Esophagus (tissue), 2 donors: ENCODE results near the gene OTOGL. TPM values are rescaled to one million over a fixed set of nuclear protein-coding genes. Genes with fewer than 3 reads are reported as not detected.

Experiments used
- H3K27ac ChIP-seq, 2 donors: one replicate each; pipeline ENCODE4 v1.5.1; 2013; ENCODE audit warnings: low read depth in 2 of 2, mild to moderate bottlenecking in 2 of 2, inconsistent platforms in 1 of 2, low read length in 1 of 2, moderate library complexity in 1 of 2
- H3K27me3 ChIP-seq, 2 donors: one replicate each; pipeline ENCODE4 v1.6.1; 2013; ENCODE audit warnings: low read length in 2 of 2, control low read depth in 1 of 2, mild to moderate bottlenecking in 1 of 2; ENCODE audit not compliant: insufficient read depth in 2 of 2, control insufficient read depth in 1 of 2
- H3K36me3 ChIP-seq, 2 donors: one replicate each; pipeline ENCODE4 v1.6.1; 2013; ENCODE audit warnings: low read length in 1 of 2; ENCODE audit not compliant: control insufficient read depth in 2 of 2, insufficient read depth in 2 of 2
- H3K4me1 ChIP-seq, 2 donors: one replicate each; pipeline ENCODE4 v1.6.1; 2013; ENCODE audit warnings: low read length in 1 of 2; ENCODE audit not compliant: control insufficient read depth in 2 of 2, insufficient read depth in 2 of 2
- H3K4me3 ChIP-seq, 2 donors: one replicate each; pipeline ENCODE4 v1.5.1; 2013; ENCODE audit warnings: low read length in 2 of 2, mild to moderate bottlenecking in 2 of 2, low read depth in 1 of 2, moderate library complexity in 1 of 2
- H3K9me3 ChIP-seq, 2 donors: one replicate each; pipeline ENCODE4 v1.6.1; 2013; ENCODE audit warnings: mild to moderate bottlenecking in 2 of 2, low read depth in 1 of 2, low read length in 1 of 2, moderate library complexity in 1 of 2; ENCODE audit not compliant: control insufficient read depth in 2 of 2, insufficient read depth in 1 of 2
- WGBS, 2 donors: extraction: QIAGEN DNeasy Blood & Tissue Kit; methylation state at CpG; one replicate each; pipeline ENCODE4 v1.1.7; 2013; 5-methylcytosine and 5-hydroxymethylcytosine counted together
- polyA plus RNA-seq, 2 donors: library from polyadenylated mRNA; stranded (reverse); fragments of 200-250 nt; gene quantifications; one replicate each; pipeline ENCODE4 v1.2.3, GENCODE V29; 2013
- donor health status: healthy with polysubstance abuse.
- donor health status: Bipolar disorder and iron deficiency.

The OTOGL gene, protein sequence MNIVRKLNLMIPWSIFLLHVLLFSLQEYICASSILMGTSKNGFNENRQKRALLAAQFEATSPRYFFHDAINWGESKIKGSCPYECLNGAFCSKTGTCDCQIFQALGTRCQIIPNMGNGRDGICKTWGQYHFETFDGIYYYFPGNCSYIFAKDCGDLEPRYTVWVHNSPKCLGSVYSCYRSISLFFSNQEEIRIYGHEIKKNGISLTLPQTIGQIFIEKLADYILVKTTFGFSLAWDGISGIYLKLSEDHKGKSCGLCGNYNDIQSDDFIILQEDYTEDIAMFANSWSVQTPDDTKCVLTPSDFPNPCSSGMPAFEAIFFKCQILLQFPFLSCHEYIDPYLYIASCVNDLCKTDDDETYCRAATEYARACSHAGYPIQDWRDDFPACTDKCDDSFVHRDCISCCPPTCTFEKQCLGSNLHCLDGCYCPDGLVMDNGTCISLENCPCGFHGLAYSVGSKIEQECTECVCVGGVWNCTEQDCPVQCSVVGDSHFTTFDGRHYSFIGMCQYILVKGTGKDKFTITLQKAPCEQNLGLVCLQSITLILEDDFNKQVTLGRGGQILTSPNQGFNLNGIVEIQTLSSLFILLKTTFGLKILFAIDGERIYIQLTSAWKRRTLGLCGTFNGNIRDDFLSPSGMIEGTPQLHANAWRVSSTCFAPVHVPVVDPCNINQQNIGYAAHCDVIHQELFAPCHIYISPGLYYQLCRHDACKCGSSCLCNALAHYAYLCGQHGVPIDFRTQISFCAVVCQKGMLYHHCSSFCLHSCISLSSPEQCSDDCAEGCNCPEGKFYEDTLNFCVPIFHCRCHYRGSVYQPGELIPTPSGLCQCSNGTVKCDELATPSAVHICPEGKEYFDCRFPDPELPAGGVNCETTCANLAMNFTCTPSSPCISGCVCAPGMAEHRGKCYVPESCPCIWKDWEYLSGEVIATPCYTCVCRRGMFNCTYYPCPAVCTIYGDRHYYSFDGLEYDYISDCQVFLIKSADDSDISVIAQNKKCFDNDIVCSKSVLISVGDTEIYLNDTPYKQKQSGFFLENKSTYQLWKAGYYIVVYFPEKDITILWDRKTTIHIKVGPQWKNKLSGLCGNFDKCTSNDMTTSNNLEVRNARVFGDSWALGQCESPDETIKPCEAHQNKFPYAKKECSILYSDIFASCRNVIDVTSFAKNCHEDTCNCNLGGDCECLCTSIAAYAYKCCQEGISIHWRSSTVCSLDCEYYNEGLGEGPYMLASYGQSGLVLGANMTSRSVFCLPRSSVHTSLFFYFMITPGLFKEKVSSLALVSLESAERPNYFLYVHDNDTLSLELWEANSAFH (N-terminal part only)
- polyA plus RNA-seq, result under 1 TPM; 0.11 to 0.39 TPM

DNA sequence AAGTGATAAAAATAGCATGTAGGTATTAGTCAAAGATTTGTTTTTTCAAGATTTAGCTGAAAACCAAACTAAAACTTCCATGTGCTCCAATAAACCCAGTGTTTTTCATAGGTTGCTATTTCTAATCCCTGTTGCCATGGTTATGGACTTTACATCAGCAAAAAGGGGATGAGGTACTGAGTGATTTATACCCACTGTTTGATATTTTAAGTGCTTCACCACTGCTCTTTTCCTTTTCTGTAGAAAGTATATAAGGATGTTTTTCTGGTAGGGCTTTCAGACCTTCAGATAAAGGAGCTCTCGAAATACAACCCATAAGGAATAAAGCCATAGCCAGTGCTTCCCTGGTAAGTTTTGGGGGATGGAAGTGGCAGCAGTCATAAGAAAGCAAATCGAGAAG lies at the start of gene OTOGL:
TSS of gene OTOGL (plus strand) at position 279 of the 400 bp plus-strand sequence. CDS start 109,895 bp downstream, outside the sequence.
- 70 to 84% methylated on average over 2 of the region's 2 CpGs for WGBS, 2 donors
- no peak within 1 kb of the TSS for H3K4me3 ChIP-seq
- H3K9me3 ChIP-seq, result no peaks in the 10 kb centered on the region
- H3K27ac ChIP-seq, result no peak within 1 kb of the TSS
- no peaks in the 10 kb centered on the region for H3K27me3 ChIP-seq
- H3K4me1 ChIP-seq, result no peaks in the 10 kb centered on the region
- no peaks in the 10 kb centered on the region for H3K36me3 ChIP-seq

DNA sequence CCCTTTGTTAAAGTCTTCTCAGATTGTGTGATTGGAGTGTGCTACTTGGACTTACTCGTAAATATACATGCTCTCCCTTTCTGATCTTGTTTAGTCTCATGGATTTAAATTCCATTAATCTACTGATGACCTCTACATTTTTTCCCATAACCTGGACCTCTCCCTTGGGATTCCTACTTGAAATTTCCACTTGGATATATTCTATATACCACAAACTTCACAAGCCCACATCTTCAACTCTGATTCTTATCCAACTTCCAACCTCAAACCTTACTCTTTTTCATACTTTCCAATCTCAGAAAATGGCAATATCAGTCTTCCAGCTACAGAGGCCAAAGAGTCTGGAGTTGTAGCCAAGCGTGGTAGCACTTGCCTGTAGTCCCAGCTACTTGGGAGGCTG lies 49.1 kb upstream of the OTOGL start:
- Histone ChIP-seq H3K36me3 (no peaks in the 10 kb centered on the region), H3K9me3 (no peaks in the 10 kb centered on the region), H3K4me1 (no peaks in the 10 kb centered on the region), H3K27me3 (no peaks in the 10 kb centered on the region), H3K4me3 (no peak overlapping the region), H3K27ac (no peak overlapping the region)
- 62 to 70% methylated on average over 2 of the region's 2 CpGs for WGBS, 2 donors

DNA sequence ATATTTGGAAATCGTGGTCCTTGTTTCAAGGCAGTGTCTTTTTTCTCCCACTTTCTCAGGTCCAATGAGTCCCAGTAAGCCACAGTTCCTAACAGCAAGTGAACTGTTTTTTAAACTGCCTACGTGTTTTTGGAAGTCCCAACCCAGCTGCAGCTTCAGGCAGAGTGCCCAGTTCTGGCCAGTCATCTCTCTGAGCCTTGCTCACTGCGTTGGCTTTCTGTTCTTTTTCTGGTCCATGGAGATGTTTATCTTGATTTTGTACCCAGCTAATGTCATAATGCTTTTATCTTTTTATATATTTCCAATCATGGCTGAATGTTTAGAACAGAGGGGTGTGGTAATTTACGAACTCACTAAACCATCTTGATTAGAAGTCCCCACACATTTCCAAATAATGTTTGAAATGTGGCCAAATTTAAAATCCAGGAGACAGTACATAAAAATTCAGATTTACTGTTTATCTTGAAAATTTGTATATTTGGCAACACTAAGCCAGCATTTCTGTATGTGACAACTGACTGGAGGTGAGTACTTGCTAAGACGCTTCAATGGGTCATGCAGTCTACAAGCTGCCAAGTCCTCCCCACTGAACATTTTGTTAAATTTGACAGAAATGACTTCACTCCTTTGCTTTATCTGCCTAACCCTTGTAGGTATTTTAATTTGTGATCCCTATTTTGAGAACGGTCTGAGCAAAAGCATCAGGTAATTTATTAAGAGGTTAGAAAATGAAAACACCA lies 46.1 kb upstream of the OTOGL start:
- Histone ChIP-seq H3K4me1 (no peaks in the 10 kb centered on the region), H3K27ac (peak overlapping the region in 1 of 2 donors; percentile 57), H3K36me3 (no peaks in the 10 kb centered on the region), H3K27me3 (no peaks in the 10 kb centered on the region), H3K4me3 (no peak overlapping the region), H3K9me3 (no peaks in the 10 kb centered on the region)
- 45 to 60% methylated on average over 6 of the region's 6 CpGs for WGBS, 2 donors

DNA sequence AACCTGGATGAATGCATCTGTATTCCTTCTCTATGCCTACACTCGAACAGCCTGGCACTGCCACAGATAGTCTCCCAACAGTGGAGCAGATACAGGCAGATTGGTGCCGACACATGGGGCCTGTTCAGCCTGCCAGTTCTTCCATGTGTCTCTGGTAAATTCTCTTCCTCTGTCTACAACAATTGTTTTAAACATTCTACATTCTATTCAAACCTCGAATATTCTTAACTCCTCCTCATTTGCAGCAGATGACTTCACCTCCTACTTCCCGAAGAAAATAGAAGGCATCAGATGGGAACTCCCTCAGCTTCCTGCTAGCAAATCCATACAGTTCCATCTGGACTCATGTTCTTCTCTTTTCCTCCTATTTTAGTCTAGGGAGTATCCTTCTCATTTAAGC lies 43.1 kb upstream of the OTOGL start:
- H3K27ac ChIP-seq, result peak overlapping the region in 1 of 2 donors; percentile 39
- H3K4me3 ChIP-seq, result no peak overlapping the region
- no peaks in the 10 kb centered on the region for H3K36me3 ChIP-seq
- WGBS, 2 donors, result 73 to 74% methylated on average over 4 of the region's 4 CpGs
- H3K4me1 ChIP-seq, result no peaks in the 10 kb centered on the region
- no peaks in the 10 kb centered on the region for H3K9me3 ChIP-seq
- no peaks in the 10 kb centered on the region for H3K27me3 ChIP-seq

DNA sequence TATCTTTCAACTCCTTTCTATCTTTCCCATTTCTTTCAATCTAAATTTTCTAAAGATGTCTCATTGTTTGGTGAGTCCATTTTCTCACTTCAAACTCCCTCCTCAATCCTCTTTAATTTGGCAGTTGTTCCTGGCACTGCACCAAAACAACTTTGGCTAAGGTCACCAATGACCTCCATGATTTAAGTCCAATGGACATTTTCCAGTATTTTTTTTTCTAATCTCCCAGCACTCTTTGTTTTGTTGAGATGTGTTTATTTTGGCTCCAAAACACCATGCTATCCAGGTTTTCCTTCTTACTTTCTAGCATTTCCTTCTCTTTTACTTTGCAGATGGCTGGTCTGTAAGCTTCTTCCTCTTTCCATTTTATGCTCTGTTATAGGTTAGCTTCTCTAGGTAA lies 42.5 kb upstream of the OTOGL start:
- Histone ChIP-seq H3K36me3 (no peaks in the 10 kb centered on the region), H3K4me3 (no peak overlapping the region), H3K27ac (no peak overlapping the region)

DNA sequence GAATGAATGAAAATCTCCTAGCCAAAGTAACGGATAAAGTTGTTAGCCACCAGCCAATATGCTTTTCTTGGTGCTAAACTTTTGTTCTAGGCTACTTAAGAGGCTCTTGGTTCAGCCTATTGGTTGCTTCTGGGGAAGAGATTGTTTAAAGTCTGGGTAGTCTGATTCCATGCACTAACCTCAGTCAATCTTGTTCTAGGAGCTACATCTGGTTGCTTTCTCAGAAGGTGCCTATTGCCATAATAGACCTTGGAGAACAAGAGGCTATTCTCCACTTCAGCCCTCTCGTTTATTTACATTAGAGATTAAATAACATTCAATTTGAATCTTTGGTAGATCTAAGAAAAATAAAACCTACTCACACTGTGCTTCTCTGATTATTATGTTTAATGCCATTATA lies 40.8 kb upstream of the OTOGL start:
- Histone ChIP-seq H3K27ac (no peak overlapping the region), H3K36me3 (no peaks in the 10 kb centered on the region), H3K9me3 (no peaks in the 10 kb centered on the region), H3K4me3 (no peak overlapping the region), H3K27me3 (no peaks in the 10 kb centered on the region), H3K4me1 (no peaks in the 10 kb centered on the region)
- WGBS, 2 donors, result 60 to 73% methylated on average over 2 of the region's 2 CpGs

More for the DNA sequence above, 42.5 kb upstream of the OTOGL start:
- Histone ChIP-seq H3K9me3 (no peaks in the 10 kb centered on the region), H3K27me3 (no peaks in the 10 kb centered on the region), H3K4me1 (no peaks in the 10 kb centered on the region)

DNA sequence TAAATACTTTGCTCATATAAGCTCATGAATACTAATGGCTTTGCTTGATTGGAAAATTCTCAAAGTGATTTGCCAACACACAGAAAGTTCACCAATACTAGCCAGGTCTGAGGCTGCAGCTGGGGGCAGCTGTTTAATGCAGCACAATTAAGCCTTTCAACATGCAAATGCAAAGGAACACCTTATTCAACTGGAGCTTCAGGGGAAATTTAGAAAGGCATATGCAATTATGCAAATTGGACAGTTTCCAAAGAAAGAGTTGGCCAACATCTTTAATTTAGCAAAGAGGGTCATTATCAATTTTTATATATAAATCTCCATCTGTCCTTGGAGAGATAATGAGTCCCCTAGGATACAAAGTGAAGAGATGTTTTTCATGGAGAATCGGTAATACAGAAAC lies 40.2 kb upstream of the OTOGL start:
- H3K36me3 ChIP-seq, result no peaks in the 10 kb centered on the region
- no peak overlapping the region for H3K4me3 ChIP-seq
- no peaks in the 10 kb centered on the region for H3K27me3 ChIP-seq
- H3K4me1 ChIP-seq, result no peaks in the 10 kb centered on the region
- WGBS, 2 donors, result 77 to 78% methylated on average over 1 of the region's 1 CpG
- H3K9me3 ChIP-seq, result no peaks in the 10 kb centered on the region
- H3K27ac ChIP-seq, result no peak overlapping the region

DNA sequence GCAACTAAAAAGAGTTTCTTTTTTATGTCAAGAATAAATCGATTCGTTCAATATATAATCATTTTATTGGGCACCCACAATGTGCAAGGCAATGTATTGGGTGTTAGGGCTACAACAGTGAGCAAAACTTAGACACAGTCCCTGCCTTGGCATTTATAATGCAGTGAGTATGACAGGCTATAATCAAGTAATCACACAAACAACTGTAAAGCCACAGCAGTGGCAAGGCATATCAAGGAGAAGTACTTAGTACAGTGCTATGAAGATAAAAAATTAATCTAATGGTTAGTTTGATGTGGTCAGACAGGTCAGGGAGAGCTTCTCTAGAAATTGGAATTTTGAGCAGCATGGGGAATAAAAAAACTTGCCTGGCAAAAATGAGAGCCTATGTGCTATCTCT lies 39.5 kb upstream of the OTOGL start:
- Histone ChIP-seq H3K4me1 (no peaks in the 10 kb centered on the region), H3K4me3 (no peak overlapping the region), H3K27ac (no peak overlapping the region), H3K36me3 (no peaks in the 10 kb centered on the region), H3K9me3 (no peaks in the 10 kb centered on the region), H3K27me3 (no peaks in the 10 kb centered on the region)
- 60 to 95% methylated on average over 2 of the region's 2 CpGs for WGBS, 2 donors

DNA sequence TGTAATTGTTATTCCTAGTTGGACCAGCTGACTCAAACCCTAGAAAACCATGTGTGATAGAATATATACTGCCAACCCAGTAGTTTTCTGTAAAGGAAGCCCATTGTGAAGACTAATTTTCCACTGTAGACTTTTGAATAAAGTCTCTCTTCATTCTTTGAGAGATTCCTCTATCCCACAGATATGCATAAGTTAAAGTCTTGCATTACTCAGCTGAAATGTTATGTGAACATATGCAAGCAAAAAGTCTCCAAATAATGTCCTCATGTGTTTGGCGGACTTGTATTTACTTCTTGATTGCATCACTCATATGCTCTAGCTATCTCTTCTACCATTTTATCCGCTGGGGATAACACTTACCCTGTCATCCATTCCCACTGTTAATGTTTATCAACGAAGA lies 35.1 kb upstream of the OTOGL start:
- no peaks in the 10 kb centered on the region for H3K36me3 ChIP-seq
- WGBS, 2 donors, result 85 to 88% methylated on average over 3 of the region's 3 CpGs
- H3K4me1 ChIP-seq, result no peaks in the 10 kb centered on the region
- no peak overlapping the region for H3K4me3 ChIP-seq
- H3K27me3 ChIP-seq, result no peaks in the 10 kb centered on the region
- no peaks in the 10 kb centered on the region for H3K9me3 ChIP-seq
- H3K27ac ChIP-seq, result no peak overlapping the region
